ENCODE measurements around the gene NRP1. TPM values are rescaled to one million over a fixed set of nuclear protein-coding genes. Genes with fewer than 3 reads are reported as not detected.

Gene NRP1
- total and polyA plus RNA-seq, 8 donors, result 79.8 to 203 (median 164) TPM

GRCh38 chr10:33153968-33154327 lies 180.5 kb downstream of the NRP1 start:
- Histone ChIP-seq H3K4me3 (no peak overlapping the region), H3K27ac (no peak overlapping the region), H3K27me3 (no peaks in the 10 kb centered on the region), H3K4me1 (peaks cover 0 to 3% of the 10 kb centered on the region in 2 donors), H3K36me3 (no peaks in the 10 kb centered on the region), H3K9me3 (no peaks in the 10 kb centered on the region)
- TF ChIP-seq CTCF (IDR thresholded peaks at IDR 0.05), result no peak
- intact Hi-C loops (cut with DNase I), result no loop called here
- ATAC-seq, result no peak
- DNase-seq, result no peak

DNA sequence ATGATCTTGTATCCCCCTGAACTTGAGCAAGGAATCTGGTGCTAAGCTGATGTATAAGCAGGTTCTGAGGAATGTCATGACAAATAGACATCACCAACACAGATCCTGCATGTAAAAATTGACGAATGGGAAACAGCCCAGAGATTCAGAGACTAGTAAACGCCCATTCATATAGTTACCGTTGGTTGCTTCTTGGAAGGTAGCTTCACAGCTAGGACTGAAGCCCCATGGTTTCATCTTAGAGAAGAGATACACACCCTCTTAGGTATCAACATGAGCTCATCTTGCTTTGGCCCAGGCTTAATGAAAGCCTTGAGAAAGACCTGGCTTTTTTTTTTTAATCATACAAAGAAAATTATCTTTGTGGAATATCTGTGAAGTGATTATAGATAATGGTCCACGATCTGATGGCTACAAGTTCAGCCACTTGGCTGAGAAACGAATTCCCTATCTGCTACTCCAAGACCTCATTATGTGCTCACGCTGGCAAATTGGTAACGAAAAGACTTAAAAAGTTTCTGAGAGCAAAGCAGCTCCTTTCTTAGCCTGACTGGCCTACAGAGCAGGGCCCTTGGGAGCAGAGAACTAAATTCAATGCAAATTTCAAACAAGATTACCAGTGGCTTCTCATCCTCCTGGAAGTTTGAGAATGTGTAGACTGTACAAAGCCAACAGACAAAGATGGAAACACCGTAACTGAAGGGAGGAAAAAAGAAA lies 181.1 kb downstream of the NRP1 start:
- Histone ChIP-seq H3K27ac (no peak overlapping the region), H3K36me3 (no peaks in the 10 kb centered on the region), H3K4me3 (no peak overlapping the region), H3K27me3 (no peaks in the 10 kb centered on the region), H3K4me1 (peaks cover 0 to 3% of the 10 kb centered on the region in 2 donors), H3K9me3 (no peaks in the 10 kb centered on the region)
- intact Hi-C loops (cut with DNase I), result no loop called here
- TF ChIP-seq CTCF (IDR thresholded peaks at IDR 0.05), result no peak
- DNase-seq (no peak), ATAC-seq (no peak)

DNA sequence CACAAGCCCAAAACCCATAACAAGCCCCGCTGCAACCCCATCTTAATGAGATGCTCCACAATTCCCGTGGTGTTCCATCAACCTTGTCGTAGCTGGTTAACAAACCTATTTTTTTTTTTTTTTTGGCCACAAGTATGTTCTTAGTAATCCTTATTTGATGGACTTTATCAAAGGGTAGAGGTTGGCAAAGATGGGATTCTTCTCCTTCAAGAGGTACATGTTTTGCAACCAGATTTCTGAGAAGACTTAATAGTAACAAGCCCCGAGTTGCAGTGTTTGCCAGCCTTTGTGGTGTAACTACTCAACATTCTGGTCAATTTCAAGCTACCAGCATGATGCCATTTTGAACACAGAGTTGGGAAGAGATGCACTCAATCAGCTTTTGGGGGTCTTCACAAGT lies 181.7 kb downstream of the NRP1 start:
- DNase-seq, result no peak
- Histone ChIP-seq H3K27me3 (no peaks in the 10 kb centered on the region), H3K36me3 (no peaks in the 10 kb centered on the region), H3K27ac (no peak overlapping the region), H3K9me3 (no peaks in the 10 kb centered on the region), H3K4me1 (peaks cover 0 to 3% of the 10 kb centered on the region in 2 donors), H3K4me3 (no peak overlapping the region)
- intact Hi-C loops (cut with DNase I), result no loop called here
- no peak for ATAC-seq
- no peak for TF ChIP-seq CTCF (IDR thresholded peaks at IDR 0.05)

DNA sequence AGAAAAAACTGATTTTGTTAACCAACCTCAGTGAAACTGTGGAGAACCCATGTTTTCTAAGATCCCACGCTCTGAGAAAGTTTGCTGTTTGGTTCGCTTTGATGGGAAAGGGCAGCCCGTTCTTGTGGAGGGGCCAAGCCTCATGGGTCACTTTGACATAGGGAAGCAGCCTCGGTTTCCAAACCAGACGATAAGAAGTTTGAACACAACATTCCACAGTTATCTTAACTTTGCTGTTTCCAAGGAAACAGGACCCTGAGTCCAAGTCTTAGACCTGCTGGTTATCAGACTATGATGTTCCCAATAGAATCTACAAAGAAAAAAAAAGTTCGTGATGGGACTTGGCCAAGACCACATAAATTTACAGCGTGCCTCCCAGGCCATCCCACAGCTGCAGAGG lies 182.3 kb downstream of the NRP1 start:
- Histone ChIP-seq H3K27ac (no peak overlapping the region), H3K4me1 (peaks cover 0 to 3% of the 10 kb centered on the region in 2 donors), H3K4me3 (no peak overlapping the region), H3K27me3 (no peaks in the 10 kb centered on the region), H3K36me3 (no peaks in the 10 kb centered on the region), H3K9me3 (no peaks in the 10 kb centered on the region)
- no peak for ATAC-seq
- TF ChIP-seq CTCF (IDR thresholded peaks at IDR 0.05), result no peak
- intact Hi-C loops (cut with DNase I), result no loop called here
- DNase-seq, result no peak

DNA sequence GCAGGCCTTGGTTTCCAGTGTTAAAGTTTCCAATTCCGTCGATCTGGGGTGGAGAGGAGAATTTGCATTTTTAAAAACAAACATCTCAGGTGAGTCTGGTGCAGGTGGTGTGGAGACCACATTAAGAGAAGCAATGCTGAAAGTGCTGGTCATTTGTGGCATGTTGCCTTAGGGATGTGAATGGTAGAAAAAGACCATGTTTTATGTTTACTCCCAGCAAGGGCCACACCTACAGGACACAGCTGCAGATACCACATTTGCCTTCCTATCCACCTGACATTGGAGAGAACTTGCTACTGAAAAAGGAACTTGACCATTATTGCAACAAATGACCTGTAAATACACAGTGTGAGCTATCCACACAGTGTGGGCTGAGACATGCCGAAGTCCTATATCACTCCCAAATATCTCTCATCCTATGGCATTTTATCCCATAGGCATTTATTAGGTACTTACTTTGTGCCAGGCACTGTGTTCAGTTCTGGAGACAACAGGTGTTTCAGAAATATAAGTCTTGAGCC lies 183.1 kb downstream of the NRP1 start:
- intact Hi-C loops (cut with DNase I), result no loop called here
- DNase-seq (no peak), ATAC-seq (no peak)
- peaks cover 0 to 3% of the 10 kb centered on the region in 2 donors for H3K4me1 ChIP-seq
- TF ChIP-seq CTCF (IDR thresholded peaks at IDR 0.05), result no peak
- no peak overlapping the region for H3K27ac ChIP-seq
- H3K36me3 ChIP-seq, result no peaks in the 10 kb centered on the region
- no peaks in the 10 kb centered on the region for H3K9me3 ChIP-seq
- no peak overlapping the region for H3K4me3 ChIP-seq
- no peaks in the 10 kb centered on the region for H3K27me3 ChIP-seq
